SHP77 treated with DMSO at 0.1 percent for 48 hours (cell line): ENCODE data around the gene S100A6.

Experiments
- DNase-seq: peaks from one replicate; lab custom pipeline; 2025; lab: John Stamatoyannopoulos, UW

The S100A6 gene

DNA sequence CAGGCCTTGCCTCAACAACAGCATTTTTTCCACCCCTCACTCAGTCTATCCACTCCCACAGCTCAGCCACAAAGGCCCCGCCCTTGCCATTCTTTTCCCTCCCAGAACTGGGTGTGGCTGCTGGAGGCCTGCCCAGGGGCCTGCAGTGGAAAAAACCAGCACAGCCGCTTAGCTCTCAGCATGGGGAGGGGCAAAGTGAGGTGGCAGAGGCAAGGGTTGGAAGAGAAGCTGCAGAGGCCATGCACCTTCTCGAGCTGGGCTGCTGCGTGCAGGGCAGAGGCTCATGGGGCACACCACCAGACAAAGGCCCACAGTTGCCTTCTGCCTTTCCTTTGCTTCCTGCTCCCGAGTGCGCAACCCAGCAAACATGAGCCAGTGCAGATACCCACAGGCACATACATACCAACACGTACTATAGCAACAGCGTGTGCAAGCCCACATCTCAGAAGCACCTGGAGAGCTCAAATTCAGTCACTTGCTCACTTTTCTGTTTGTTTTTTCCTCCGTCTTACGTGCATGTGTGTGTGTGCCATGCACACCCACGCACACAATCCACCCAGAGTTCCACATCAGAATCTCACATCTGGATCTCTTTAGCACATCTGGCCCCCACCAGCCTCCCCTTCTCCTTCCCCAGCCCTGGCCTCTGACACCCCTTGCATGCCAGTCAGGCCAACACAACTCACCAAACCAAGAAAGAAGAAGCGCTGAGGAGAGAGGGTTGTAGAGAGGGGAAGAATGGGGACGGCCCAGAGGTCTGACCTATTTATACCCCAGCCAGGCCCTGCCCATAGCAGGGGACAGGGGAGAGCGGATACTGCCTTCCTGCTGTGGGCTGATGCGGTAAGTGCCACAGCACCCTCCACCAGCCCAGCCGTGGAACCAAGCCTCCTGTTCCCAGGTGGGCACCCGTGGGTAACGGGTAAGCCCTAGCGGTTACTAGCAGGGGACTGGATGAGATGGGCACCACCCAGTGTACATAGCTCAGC lies 9.6 kb upstream of the S100A6 start, which contains the start of gene S100A4:
Gene S100A4 (minus strand): TSS at position 740 of the 989 bp plus-strand sequence. CDS start 1,012 bp downstream, outside the sequence.
- peak; percentile 97 for DNase-seq

DNA sequence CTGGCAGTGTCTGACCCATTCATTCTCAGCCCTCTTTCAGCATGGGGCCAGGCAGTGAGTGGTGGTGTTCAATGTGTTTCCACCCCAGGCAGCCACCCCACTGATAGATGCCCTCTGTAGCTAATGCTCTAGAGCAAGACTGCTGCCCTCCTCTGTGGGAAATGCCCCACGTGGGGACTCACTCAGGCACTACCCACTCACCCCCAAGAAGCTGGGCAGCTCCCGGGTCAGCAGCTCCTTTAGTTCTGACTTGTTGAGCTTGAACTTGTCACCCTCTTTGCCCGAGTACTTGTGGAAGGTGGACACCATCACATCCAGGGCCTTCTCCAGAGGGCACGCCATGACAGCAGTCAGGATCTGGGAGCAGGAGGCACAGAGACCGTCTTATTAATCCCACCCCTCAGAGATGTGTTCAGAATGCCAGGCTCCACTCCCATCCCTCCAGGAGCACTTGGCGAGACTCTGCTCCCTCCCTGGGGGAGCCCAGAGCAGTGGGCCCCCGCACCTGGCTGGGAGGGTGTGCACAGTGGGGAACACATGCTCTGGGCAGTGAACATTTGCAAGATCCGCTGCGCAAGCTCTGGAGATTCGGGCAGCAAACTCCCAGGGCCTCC lies 8.8 kb upstream of the S100A6 start:
- DNase-seq: no peak

DNA sequence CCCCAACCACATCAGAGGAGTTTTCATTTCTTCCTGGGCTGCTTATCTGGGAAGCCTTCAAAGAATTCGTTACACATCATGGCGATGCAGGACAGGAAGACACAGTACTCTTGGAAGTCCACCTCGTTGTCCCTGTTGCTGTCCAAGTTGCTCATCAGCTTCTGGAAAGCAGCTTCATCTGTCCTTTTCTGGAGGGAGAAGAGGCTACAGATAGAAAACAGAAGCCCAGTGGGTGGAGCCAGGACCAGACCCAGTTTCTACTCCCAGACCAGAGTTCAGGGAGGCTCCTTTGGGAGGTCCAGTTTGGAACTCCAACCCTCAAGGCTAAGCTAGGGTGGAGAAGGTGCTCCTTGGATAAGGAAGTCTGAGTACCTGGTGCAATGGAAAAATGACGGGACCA lies 7.9 kb upstream of the S100A6 start:
- DNase-seq: no peak

DNA sequence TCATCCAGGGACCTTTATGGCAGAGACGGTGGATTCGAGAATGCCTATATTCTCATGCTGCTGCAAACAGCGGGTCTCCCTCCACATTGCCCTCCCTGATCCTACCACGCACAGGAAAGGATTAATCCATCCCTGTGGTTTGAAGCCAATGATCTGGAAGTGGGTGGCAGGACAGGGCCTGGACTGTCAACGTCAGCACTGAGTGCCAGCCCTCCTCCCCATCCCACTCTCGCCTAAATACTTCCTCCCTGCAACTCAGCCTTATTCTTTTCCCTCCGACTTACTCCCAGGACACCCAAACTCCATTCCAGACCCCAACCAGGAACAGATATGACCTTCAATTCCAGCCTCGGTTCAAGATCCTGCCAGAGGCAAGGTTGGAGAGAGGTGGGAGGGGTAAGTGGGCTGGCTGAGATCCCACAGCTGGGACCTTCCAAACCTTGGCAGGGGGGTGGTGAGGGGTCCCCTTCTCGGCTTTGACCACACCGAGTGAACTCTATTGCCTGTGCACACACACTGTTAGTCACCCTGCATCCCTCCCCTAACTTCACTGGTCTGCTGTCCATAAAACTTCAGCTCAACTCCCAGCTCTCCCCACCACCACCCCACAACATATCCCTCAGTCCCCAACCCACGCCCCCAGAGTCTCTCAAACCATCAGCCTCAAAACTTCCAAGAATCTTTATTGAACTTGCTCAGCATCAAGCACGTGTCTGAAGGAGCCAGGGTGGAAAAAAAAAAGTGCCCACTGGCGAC lies 7.3 kb upstream of the S100A6 start:
- DNase-seq: no peak

DNA sequence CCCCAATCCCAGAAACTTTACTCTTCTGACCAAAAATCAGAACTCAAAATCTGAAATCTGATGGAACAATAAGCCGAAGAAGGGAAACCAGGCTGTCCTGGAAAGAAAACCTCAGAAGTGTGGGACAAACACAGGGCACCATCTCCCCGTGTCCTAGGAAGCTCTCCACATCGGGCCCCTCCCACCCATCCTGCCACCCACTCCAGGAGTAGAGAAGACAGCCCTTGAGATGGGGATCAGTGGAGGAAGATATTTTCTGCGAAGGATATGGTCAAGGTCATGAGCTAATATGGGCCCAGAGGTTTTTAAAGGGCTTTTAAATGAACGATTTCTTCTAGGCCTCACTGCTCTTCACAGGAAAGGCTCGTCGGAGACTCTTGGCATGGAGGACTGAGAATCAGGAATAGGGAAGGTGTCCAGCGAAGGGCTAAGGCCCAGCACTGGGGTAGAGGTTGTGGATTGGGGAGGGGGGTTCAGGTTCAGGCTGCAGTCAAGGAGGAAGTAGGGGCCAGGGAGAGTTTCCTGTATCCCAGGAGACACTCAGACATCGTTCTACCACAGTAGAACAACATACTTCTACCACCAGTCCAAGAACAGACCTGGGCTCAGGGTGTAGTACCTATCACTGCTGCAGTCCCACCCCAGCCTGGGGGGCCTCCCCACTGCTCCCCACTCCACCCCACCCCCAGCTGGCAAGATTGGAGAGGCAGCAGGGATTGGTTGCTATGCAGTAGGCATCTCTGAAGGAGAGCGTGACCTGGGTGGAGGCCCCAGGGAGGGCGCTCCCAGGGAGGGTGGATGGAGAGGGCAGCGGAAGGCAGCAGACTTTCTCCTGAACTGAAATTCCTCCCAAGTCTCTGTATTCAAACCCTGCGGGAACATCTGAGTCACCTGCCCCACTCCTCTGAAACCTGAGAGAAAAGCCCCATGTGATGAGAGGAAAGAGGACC lies 6.1 kb upstream of the S100A6 start:
- no peak for DNase-seq

DNA sequence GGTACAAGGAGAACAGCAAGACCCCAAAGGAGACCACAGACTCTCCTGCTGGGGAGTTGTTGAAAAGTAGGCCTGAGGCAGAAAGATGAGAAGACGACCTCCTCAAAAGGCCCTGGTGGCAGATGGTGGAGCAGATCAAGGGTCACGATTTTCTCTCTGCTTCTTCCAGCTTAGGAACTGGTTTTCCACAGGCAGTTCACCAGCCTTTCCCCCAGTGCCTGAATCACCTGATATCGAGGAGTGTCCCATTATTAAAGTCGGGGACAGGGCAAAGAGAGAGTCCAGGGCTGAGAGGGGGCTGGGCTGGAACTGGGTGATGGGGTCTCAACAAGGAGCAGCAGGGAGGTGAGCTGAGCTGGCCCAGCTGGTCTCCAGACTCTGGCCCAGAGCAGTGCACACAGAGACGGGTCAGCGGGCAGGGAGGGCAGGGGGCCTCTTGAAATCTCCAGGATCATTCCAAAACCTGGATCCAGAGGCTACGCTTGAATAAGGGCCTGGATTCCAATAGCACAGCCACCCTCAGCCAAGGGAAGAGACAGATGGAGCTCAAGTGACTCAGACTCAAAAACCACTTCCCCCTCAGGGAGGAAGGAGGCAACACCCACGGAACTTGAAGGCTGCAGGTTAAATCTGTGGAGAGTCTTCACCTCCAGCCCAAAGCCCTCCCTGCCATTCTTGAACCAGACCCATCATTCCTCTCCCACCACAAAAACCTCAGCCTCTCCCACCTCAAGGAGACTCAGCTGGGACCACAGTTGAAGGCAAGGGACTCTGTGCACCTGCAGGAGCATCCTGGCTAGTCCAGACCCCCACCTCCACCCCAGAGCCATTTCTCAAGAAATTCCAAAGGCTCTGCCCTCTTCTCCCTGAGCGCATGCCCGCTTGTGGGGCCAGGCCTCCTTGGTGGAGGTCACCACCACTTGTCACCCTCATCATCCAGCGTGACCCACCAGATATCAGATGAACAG lies 4.9 kb upstream of the S100A6 start, which contains the start of gene S100A5:
Gene S100A5 (minus strand): TSS at position 541 of the 968 bp plus-strand sequence. CDS start 743 bp downstream, outside the sequence.
- DNase-seq: no peak

DNA sequence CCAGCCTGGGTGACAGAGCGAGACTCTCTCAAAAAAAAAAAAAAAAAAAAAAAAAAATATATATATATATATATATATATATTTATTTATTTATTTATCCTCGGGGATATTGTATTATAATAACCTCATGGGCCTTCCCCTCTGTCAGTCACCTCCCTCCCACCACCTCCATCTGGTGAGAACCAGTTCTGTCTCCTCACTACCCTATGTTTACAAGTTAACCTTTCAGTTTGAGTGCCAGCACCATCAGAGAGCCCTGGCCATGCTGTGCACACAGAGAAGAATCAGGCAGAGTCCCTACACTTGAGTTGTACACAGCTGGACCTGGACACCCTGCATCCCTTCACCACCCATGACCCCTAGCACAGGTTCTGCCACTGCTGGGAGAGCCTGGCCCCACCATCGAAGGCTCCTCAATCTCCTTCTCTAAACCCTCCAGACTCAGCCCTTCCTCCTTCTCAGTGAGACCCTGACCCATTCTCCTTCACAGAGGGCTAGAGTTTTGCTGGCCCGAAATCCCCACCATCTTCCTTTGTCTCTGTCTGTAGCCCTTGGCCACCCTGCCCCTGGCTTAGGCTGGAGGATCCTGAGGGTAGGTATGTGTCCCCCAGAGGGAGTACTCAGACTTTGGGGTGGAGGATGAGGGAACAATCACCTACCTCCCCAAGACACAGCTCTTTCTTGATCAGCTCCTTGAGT lies 3.8 kb upstream of the S100A6 start:
- no peak for DNase-seq

DNA sequence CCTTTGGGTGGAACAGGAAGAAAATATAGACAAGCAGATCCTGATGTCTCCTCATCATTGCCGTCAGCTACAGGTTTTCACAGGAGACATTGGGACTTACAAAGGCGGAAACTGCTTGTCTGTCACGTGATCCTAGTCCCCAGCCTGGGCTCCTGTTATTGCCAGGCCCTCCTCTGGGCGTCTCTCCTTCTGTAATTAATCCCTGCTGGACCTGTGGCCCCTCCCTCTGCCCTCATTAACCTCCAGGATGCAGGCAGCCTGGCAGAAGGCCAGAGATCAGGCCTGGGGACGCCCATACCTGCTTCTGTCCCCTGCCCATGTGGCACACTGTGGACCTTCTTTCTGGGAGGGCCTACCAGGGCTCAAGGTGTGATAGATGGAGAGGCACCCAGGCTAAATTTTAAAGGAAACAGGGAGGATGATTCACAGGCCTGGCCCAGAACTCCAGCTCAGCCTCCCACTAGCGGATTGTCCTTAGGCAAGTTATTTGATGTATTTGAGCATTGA lies 2.6 kb upstream of the S100A6 start:
- peak; percentile 81 for DNase-seq

DNA sequence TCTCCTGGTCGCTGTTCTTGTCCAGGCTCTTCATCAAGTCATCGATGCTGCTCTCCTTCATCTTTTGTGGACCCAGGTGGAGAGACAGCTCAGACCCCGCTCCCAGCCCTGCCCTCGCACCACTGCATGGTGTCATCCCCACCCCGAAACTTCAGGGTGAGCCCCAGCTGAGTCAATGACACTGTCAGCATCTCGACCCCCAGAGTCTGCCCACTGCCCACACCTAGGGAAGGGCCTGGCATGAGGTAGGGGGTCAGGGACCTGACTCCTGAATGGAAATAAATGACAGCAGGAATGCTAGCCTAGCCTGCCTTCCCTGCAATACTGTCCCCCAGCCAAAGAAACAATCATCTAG lies 1.6 kb upstream of the S100A6 start:
- DNase-seq: no peak

DNA sequence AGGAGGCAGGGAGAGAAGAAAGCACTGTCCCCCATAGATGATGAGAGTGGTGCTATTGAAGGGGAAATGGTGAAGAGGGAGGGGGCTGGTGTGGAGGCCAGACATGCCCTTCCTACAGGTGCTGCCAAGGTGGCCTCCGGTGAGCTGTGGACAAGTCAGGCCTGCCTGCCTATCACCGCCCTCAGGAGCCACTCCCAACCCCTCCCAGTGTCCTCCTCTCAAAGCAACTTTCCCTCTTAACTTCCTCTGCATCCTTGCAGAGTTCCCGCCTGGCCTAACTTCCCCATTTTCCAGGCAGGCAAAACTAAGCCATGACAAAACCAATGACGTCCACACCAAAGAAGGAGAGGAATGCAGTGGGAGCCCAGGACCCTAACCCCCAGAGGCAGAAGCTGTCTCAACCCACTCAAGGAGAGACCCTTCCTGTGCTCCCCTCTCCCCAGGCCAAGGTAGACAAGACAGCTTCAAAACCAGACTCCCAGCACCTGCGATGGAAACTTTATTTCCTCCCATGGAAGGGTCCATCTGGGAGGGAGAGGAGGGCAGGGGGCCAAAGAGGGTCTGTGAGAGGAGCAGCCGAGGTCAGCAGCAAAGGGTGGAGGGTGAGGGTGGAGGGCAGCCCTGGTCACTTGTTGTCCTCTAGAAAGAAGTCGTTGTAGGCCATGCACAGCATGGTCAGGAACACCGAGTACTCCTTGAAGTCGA lies 1.0 kb upstream of the S100A6 start:
- no peak for DNase-seq

DNA sequence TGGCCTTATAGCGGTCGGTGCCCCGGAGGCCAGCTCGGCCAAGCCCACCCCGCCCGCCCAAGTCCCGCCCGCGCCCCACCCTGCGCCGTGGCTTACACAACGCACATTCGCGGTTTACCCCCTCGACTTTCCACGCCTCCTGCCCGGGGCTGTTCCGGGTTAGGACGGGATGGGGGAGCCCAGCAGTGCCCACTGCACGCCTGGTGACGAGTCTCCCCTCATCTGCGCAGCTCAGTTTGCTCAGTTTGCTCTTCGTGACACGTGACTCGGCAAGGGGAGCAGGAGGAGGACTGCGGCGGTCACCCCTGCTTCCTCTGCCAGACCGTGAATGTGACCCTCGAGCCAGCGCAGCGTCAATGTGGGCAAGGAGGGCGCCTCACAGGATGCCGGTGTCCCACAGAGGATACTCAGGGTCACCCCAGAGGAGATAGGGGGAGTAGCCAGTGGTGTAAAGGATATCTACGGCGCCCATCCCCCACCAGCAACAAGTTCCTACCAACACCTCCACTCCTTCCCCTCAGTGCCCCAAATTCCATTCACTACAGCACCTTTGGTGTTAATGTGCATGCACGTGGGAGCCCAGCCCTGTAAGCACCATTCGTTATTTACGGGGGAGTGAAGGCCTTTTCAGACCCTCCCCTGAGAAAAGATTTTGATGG lies 350 bp upstream of the S100A6 start:
- DNase-seq: peak; percentile 80

DNA sequence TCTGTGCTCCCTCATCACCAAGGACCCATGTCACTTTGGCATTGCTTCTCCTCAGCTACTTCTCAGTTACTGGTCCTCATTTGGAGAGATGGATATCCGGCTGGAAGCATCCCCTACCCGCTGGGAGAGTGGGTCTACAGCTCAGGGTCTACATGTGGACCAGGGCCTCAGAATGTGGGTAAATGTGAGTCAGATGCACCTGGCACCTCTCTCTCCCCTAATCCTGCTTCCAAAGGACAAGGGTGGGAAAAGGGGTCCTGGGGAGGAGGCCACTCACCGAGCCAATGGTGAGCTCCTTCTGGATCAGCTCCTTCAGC lies 908 bp downstream of the S100A6 start:
- DNase-seq: no peak

DNA sequence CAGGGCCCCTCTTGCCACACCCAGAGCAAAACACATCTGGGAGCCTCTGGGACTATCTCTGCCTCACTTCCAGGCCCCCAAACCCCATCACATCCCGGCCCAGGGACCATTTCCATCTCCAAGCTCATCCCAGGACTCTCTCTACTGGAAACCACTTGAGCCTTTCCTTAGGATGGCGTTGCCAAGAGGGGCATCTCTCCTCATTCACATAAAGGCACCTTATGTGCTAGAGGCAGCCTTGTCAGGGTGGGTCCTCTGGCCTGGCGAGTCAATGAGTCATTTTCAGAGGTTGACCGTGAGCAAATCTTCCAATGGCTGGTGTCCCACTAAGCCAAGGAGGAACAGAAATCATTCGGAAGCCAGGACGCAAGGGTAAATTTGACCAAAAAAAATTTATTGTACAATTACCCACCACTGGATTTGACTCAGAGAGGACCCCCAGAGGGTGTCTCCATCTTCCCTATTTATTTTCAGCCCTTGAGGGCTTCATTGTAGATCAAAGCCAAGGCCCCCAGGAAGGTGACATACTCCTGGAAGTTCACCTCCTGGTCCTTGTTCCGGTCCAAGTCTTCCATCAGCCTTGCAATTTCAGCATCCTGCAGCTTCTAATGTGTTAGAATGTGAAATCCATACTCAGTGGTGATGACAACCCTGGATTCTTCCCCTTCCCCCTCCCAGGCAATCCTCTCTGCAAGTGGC lies 1.4 kb downstream of the S100A6 start:
- no peak for DNase-seq

DNA sequence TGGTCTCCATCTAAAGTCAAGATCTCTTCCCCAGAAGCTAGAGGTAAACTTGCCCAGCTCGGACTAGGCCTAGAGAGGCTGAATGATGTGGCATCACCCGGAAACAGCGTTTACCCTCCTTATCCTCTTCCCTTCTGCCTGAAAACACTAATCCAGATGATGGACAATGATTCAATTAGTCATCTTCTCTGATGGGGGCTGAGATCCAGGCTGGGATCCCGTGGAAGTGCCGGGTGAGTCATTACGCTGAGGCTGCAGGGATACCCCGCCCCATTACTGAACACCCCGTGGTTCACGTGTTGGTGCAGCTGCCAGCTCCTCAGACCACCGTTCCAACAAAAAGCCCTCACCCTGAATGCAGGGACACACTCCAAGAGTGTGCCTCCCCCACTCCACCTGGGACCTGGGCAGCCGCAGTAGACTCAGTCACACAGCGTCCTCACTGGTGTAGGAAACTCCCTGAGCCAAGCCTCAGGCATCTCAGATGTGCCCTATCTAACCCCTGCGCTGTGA lies 2.0 kb downstream of the S100A6 start:
- DNase-seq: peak; percentile 71

DNA sequence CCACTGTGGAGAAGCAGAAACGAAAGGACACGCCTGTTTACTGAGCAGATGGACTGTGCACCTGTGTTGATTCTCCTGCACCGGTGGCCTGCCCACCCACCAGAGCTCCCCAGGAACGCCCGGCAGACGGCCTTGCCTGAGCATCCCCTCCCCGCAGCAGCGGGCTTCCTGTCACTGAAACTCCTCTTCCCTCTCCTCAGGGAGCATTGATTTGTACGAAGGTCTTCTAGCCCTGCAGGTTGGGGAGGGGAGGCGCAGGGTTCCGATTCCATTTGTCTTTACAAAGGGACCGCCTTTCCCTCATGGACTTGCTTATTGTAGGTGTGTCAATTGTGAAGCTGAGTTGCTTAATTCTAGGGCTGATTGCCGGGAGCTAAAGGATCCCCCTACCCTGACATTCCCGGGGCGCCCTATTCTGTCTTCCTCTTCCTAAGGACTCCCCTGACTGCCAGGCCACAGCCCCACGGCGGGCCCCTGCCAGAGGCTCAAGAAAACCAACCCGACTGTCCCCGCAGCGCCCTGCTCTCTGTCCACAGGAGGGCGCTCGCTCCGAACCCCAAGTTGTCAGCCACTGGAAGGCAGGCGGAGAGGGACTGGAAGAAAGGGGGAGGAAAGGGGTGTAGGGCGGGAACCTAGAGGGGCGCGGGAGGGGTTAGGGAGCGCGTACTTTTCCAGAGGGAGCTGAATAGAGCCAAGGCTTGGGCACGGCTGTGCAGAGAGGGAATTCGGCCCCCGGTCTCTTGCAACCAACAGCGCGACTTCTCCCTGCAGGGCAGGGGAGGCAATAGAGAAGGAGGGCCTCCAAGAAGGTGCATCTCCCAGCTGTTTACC lies 2.8 kb downstream of the S100A6 start:
- peak; percentile 89 for DNase-seq

DNA sequence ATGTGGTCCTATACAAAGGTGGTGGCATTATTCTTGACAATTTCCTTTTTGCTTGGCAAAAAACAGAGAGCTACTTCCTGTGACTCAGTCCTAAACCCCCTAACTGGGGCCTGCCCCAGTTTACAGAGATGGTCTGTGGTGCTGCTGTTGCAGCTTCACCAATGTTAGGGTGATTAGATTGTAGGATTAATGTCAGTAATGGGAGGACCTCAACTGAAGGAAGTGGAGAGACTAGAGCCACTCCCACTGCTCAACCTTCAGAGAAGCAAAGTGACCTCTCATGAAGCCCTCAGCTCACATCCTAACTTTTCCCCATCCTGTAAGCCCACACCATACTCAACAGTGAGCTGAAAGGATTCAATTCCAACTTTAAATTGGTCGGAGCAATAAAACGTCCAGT lies 3.6 kb downstream of the S100A6 start:
- DNase-seq: no peak
